Stimulated activated CD8-positive, alpha-beta memory T cell treated with anti-CD3 and anti-CD28 coated beads, Interleukin-12 subunit alpha, Interleukin-12 subunit beta, amount 100 ng/mL, for 24 hours (primary cell): ENCODE measurements around the gene MYCL.
A peak's percentile ranks its signal among the peaks of the same experiment; 100 is the strongest.

Experiments
- DNase-seq: peaks from one replicate; pipeline ENCODE4 v3.0.0-alpha.2; 2020; ENCODE audit errors: extremely low read depth

The MYCL gene

DNA sequence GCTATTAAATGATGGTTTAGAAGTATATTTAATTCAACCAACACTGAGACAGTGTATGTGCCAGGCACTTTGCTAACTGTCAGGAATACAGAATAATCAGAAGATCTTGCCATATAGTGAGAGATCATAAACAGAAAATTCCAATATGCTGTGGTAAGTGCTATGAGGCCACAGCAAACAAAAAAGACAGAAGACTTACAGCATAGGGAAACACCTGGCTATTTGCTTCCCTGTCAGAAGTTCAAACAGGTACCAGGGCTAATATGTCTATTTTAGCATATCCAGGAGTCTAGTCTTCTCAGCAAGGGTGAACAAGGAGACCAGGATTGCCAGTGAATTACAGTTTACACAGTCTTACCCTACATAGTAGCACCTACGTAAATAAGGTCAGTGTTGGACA lies 48.8 kb downstream of the MYCL start:
- no peak for DNase-seq

DNA sequence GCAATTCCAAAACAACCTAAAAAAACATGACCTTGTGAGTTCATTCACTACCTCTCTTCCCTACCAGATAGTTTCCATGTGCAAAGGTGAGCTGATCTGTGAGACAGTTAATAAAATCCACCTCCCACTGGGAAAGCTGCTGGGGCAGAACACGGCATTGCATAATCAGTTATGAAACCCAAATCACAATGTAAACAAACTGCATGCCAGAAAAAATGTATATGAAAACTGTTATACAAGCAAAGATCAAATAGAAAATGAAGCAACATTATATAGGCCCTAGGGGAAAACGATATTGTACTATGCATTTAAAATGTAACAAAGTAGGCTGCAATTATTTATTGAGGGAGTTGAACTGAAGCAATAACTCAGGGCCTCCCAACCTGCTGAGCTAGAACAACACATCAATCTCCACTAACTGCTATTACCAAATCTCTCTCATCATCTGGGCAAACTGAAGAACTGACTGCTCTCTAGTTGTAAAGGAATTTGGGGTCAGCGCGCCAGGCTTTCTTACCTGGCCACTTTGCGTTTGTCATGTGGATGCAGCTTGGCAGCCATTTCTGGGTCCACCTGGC lies 49.4 kb downstream of the MYCL start:
- no peak for DNase-seq

DNA sequence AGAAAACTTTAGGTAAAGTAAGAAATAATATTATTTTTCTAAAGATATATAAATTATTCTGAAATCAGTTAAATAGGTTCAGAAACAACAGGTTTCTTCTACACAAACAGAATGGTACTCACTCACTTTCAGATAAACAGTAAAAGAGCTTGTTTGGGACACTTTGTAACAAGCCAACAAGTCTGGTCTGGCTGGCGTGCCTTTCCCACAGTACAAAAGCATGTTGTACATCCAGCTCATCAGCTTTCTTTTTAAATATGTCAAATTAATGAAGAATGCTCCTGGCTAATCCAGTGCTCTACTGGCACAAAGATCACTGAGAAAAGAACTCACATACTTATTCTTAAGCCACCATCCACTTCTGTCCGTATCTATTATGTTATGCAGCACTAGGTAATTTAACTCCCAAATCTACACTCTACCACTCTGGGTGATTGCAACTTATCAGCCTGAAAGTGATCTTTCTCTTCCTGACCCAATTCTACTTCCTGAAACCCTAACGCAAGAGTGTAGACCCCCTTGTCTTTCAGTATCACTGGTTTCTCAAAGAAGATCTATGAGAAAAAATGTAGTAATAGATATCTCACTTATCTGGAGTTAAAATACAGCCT lies 51.0 kb downstream of the MYCL start:
- DNase-seq = no peak

DNA sequence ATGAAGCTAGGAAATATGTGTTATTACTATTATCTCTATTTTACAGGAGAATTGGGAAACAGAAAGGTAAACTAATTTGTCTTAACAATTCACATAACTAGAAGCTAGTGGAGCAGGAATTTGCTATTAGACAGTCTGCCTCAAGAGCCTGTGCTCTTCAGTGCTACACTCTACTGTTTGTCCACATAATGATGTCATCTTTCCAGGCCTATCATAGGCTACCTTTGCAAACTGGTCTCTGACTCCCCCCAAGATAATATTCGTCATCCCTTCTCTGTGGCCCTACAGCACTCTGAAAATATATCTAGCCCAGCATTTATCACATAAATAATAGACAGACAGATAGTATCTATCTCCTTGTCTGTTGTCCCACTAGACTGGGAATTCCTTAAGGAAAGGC lies 52.5 kb downstream of the MYCL start:
- no peak for DNase-seq

DNA sequence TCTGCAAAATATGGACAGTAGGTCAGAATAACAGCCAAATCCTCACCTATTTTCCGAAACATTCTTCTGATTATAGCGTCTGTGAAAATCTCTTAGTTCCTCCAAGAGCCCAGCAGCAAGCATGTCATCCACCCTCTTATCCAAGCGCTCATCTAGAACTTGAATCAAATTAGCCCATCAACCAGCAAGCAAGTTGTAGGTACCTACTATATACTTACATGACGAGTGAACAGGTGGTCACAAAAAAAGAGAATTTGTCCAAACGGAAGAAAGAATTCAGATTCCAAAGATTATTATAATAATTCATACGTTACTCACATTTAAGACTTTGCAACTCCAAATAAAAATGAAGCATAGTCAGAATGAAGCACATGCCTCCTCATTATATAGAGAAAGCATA lies 53.8 kb downstream of the MYCL start:
- DNase-seq = no peak

DNA sequence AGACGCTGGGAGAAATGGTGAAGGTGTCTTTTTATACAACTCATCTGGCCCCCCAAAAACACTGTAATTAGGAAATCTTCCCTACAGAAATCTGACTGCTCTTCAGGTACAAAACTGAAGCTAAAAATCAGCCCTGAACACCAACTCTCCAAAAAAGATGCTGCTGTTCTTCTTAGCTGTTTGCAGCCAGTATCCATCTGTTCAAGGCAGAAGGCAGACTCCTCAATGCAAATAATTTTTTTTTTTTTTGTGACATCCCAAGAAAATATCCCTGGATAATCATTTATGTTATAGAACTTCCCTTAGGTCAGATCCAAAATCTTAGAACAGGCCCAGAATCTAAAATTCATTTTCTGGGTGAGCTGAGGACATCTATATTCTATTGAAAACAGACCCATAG lies 54.9 kb downstream of the MYCL start:
- no peak for DNase-seq

DNA sequence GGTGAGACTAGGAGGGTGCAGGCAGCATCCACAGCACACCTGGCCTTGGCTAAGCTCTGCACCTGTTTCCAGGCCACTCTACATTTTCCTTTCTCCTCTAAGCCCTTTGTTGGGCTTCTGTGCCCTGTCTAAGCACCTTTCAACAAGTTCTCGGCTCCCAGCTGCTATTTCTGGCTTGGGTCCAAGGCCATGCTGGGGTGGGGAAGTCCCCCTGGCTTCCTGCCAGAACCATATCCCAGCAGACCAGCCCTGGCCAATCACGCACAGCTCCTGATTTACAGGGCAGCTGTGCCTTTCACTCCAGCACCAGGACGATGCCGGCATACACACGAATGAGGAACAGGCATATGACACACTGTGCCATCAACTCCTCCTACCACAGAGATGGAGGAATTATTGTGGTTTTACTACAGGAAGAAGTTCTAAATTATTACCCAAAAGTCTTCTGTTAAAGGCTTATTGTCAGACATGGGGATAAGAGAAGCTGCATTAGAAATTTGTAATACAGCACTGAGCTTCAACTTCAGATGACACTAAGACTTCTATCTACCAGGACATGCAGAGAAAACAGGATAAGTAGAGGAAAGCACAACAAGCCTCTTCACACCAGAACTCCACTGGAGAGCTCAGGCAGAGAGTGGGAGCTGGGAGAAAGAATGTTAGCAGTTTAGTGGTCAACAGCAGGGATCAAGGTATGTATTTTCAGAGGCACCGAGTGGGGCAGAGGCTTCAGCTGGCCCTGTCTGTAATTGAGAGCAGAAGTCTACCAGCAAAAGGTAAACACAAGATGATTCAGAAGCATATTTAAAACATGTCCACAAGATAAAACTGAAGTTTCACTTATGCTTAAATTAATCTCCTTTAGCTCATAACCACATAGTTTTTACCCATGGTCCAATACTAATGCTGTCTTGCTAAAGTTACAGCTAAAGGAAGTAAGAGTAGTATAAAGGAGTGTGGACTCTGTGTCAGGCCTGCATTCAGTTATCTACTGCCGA lies 55.8 kb downstream of the MYCL start:
- peak; percentile 40 for DNase-seq
